Gastrocnemius medialis (tissue), 4 donors: ENCODE results near the gene GPR153.

Experiments
- CTCF ChIP-seq, 5 experiments: fragments of 450-650 bp in 3 of 5; fragments of 200-600 bp in 2 of 5; sonication (generic) in 2 of 5; IDR thresholded peaks in 4 of 5; conservative IDR thresholded peaks in 1 of 5; 1 replicate in 4 of 5; 2 replicates in 1 of 5; pipeline ENCODE4 v1.5.1; 2016 to 2019; ENCODE audit warnings: antibody characterized with exemption in 5 of 5, mild to moderate bottlenecking in 3 of 5, moderate library complexity in 3 of 5
- POLR2A ChIP-seq, 2 donors: fragments of 450-650 bp; IDR thresholded peaks; one replicate each; pipeline ENCODE4 v1.6.1; 2017; ENCODE audit warnings: antibody characterized with exemption in 2 of 2, mild to moderate bottlenecking in 2 of 2, moderate library complexity in 2 of 2

- TF ChIP-seq CTCF (IDR thresholded peaks at IDR 0.05 in 4 of 5, conservative IDR thresholded peaks at IDR 0.05 in 1 of 5) = no peak
- no peak for TF ChIP-seq POLR2A (IDR thresholded peaks at IDR 0.05)
Measured at GRCh38 chr1:6294890-6295556, 34.1 kb upstream of the GPR153 start.
